ENCODE data around the gene PROCR. TPM values are rescaled to one million over a fixed set of nuclear protein-coding genes. Genes with fewer than 3 reads are reported as not detected.
"Not testable (repeated sequence)": the region's sequence is repeated elsewhere in the genome, so short reads cannot be mapped to it uniquely, and the experiment has no call there.

Gene PROCR
- total RNA-seq, 4 donors from 2014 or later = 2.4 to 8.6 (median 7.3) TPM

GRCh38 chr20:35187584-35188190 lies 15.8 kb downstream of the PROCR start:
- Histone ChIP-seq H3K36me3 (no peaks in the 10 kb centered on the region), H3K27me3 (no peaks in the 10 kb centered on the region), H3K4me1 (peaks cover 0 to 14% (median 7%) of the 10 kb centered on the region in 4 donors), H3K9me3 (no peaks in the 10 kb centered on the region), H3K27ac (peak overlapping the region in 2 of 4 donors; percentile 2 to 16), H3K4me3 (no peak overlapping the region)
- no peak for DNase-seq
- in situ Hi-C loops (cut with MboI; ENCODE audit: low pct_ligation_motif_present in 1 of 4, low pct_unique_long_range_greater_than_20kb in 1 of 4, low sequenced_read_pairs in 3 of 4) = no loop called here
- WGBS, 2 donors (ENCODE audit: low coverage in 1 of 2) = 38 to 69% methylated on average over 5 of the region's 5 CpGs
- intact Hi-C loops (cut with DNase I; ENCODE audit: low total_unique reads) = no loop called here
- TF ChIP-seq, protein P1, sequence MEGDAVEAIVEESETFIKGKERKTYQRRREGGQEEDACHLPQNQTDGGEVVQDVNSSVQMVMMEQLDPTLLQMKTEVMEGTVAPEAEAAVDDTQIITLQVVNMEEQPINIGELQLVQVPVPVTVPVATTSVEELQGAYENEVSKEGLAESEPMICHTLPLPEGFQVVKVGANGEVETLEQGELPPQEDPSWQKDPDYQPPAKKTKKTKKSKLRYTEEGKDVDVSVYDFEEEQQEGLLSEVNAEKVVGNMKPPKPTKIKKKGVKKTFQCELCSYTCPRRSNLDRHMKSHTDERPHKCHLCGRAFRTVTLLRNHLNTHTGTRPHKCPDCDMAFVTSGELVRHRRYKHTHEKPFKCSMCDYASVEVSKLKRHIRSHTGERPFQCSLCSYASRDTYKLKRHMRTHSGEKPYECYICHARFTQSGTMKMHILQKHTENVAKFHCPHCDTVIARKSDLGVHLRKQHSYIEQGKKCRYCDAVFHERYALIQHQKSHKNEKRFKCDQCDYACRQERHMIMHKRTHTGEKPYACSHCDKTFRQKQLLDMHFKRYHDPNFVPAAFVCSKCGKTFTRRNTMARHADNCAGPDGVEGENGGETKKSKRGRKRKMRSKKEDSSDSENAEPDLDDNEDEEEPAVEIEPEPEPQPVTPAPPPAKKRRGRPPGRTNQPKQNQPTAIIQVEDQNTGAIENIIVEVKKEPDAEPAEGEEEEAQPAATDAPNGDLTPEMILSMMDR (IDR thresholded peaks at IDR 0.05) = no peak
- TF ChIP-seq POLR2AphosphoS5 (IDR thresholded peaks at IDR 0.05) (no peak), POLR2A (IDR thresholded peaks at IDR 0.05) (no peak), EP300 (IDR thresholded peaks at IDR 0.05; ENCODE audit: low read depth) (no peak)

- DNase-seq; H3K27me3 ChIP-seq; in situ Hi-C loops (cut with MboI; ENCODE audit: low pct_ligation_motif_present in 1 of 4, low pct_unique_long_range_greater_than_20kb in 1 of 4, low sequenced_read_pairs in 3 of 4); H3K9me3 ChIP-seq; H3K27ac ChIP-seq; H3K4me3 ChIP-seq; intact Hi-C loops (cut with DNase I; ENCODE audit: low total_unique reads); H3K36me3 ChIP-seq: not testable (repeated sequence)
- WGBS, 2 donors (ENCODE audit: low coverage in 1 of 2) = 74 to 95% methylated on average over 3 to 8 of the region's 8 CpGs
- H3K4me1 ChIP-seq = peaks cover 0 to 25% (median 7%) of the 10 kb centered on the region in 4 donors
Observed at GRCh38 chr20:35189223-35189622, 17.4 kb downstream of the PROCR start.

- H3K36me3 ChIP-seq = no peaks in the 10 kb centered on the region
- H3K27me3 ChIP-seq = no peaks in the 10 kb centered on the region
- DNase-seq = no peak
- peak overlapping the region in 1 of 4 donors; percentile 12 for H3K27ac ChIP-seq
- no peak for TF ChIP-seq POLR2AphosphoS5 (IDR thresholded peaks at IDR 0.05)
- TF ChIP-seq, protein P1 (IDR thresholded peaks at IDR 0.05) = no peak
- no peak for TF ChIP-seq POLR2A (IDR thresholded peaks at IDR 0.05)
- TF ChIP-seq EP300 (IDR thresholded peaks at IDR 0.05; ENCODE audit: low read depth) = no peak
- H3K4me3 ChIP-seq = no peak overlapping the region
- H3K9me3 ChIP-seq = no peaks in the 10 kb centered on the region
- WGBS, 2 donors (ENCODE audit: low coverage in 1 of 2) = 78 to 100% methylated on average over 1 to 6 of the region's 6 CpGs
- peaks cover 0 to 25% (median 7%) of the 10 kb centered on the region in 4 donors for H3K4me1 ChIP-seq
- intact Hi-C loops (cut with DNase I; ENCODE audit: low total_unique reads) = no loop called here
- in situ Hi-C loops (cut with MboI; ENCODE audit: low pct_ligation_motif_present in 1 of 4, low pct_unique_long_range_greater_than_20kb in 1 of 4, low sequenced_read_pairs in 3 of 4) = no loop called here
Observed at GRCh38 chr20:35190556-35190955, 18.7 kb downstream of the PROCR start.

DNA sequence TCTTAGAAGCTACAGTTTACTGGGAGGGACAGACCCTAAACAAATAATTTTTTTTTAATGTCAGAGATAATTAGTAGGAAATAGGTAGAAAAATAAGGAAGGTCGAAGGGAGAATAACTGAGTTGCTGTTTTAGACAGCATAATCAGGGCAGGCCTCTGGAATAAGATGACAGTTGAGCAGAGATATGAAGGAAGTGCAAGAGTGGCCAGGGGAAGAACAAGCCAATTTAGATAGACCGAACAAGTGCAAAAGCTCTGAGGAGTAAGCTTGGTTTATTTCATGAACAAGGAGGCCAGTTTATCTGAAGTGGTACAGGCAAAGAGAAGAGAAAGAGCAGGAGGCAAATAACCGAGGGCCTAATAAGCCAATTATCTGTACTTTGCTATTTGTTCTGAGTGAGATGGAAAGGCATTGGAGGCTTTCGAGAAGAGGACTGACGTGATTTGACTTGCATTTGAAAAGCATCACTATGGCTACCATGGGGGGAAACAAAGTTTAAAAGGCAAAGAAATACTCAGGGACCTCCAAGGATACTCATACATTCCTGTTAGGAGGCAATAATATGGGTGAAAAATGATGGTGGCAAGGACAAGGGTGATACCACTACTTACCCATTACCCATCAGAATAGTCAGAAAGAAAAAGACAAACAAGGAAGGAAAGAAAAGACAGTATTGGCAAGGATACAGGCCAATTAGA lies 19.7 kb downstream of the PROCR start:
- 87 to 91% methylated on average over 5 of the region's 5 CpGs for WGBS, 2 donors (ENCODE audit: low coverage in 1 of 2)
- Histone ChIP-seq H3K27ac (peak overlapping the region in 2 of 4 donors; percentile 39 to 47), H3K27me3 (no peaks in the 10 kb centered on the region), H3K9me3 (peaks cover 5 to 10% of the 10 kb centered on the region in 2 donors), H3K4me1 (peaks cover 0 to 25% (median 7%) of the 10 kb centered on the region in 4 donors), H3K4me3 (no peak overlapping the region), H3K36me3 (no peaks in the 10 kb centered on the region)
- intact Hi-C loops (cut with DNase I; ENCODE audit: low total_unique reads) (no loop called here), in situ Hi-C loops (cut with MboI; ENCODE audit: low pct_ligation_motif_present in 1 of 4, low pct_unique_long_range_greater_than_20kb in 1 of 4, low sequenced_read_pairs in 3 of 4) (no loop called here)
- DNase-seq = no peak
- TF ChIP-seq POLR2A (IDR thresholded peaks at IDR 0.05) (no peak), POLR2AphosphoS5 (IDR thresholded peaks at IDR 0.05) (no peak), EP300 (IDR thresholded peaks at IDR 0.05; ENCODE audit: low read depth) (no peak)
- TF ChIP-seq, protein P1 (IDR thresholded peaks at IDR 0.05) = no peak

All from transverse colon (tissue), 4 donors.